Measurements from ENCODE around the gene KEAP1.

GRCh38 chr19:10543059-10543419, 39.9 kb upstream of the KEAP1 start:
- TF ChIP-seq POLR2A (IDR thresholded peaks at IDR 0.05; ENCODE audit: low read depth, low read length) (no peak), MYC (IDR thresholded peaks at IDR 0.05; ENCODE audit: insufficient read depth, insufficient read length, insufficient replicate concordance, low read length, severe bottlenecking) (no peak), KDM1A (IDR thresholded peaks at IDR 0.05; ENCODE audit: borderline replicate concordance) (no peak), RFX5 (IDR thresholded peaks at IDR 0.05; ENCODE audit: low read depth, low read length) (no peak), EZH2 (IDR thresholded peaks at IDR 0.05; ENCODE audit: borderline replicate concordance, control insufficient read depth, low read depth, low read length) (no peak), FOXM1 (IDR thresholded peaks at IDR 0.05; ENCODE audit: low read depth, low read length) (no peak), MAX (IDR thresholded peaks at IDR 0.05; ENCODE audit: low read depth, low read length) (no peak), GABPA (IDR thresholded peaks at IDR 0.05; ENCODE audit: low read depth) (no peak), REST (IDR thresholded peaks at IDR 0.05; ENCODE audit: low read depth, low read length) (no peak), NFIC (IDR thresholded peaks at IDR 0.05; ENCODE audit: low read depth, low read length) (no peak)
- TF ChIP-seq, protein P1, sequence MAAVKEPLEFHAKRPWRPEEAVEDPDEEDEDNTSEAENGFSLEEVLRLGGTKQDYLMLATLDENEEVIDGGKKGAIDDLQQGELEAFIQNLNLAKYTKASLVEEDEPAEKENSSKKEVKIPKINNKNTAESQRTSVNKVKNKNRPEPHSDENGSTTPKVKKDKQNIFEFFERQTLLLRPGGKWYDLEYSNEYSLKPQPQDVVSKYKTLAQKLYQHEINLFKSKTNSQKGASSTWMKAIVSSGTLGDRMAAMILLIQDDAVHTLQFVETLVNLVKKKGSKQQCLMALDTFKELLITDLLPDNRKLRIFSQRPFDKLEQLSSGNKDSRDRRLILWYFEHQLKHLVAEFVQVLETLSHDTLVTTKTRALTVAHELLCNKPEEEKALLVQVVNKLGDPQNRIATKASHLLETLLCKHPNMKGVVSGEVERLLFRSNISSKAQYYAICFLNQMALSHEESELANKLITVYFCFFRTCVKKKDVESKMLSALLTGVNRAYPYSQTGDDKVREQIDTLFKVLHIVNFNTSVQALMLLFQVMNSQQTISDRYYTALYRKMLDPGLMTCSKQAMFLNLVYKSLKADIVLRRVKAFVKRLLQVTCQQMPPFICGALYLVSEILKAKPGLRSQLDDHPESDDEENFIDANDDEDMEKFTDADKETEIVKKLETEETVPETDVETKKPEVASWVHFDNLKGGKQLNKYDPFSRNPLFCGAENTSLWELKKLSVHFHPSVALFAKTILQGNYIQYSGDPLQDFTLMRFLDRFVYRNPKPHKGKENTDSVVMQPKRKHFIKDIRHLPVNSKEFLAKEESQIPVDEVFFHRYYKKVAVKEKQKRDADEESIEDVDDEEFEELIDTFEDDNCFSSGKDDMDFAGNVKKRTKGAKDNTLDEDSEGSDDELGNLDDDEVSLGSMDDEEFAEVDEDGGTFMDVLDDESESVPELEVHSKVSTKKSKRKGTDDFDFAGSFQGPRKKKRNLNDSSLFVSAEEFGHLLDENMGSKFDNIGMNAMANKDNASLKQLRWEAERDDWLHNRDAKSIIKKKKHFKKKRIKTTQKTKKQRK (IDR thresholded peaks at IDR 0.05; ENCODE audit: low read depth, low read length) = no peak
- TF ChIP-seq, protein P2, sequence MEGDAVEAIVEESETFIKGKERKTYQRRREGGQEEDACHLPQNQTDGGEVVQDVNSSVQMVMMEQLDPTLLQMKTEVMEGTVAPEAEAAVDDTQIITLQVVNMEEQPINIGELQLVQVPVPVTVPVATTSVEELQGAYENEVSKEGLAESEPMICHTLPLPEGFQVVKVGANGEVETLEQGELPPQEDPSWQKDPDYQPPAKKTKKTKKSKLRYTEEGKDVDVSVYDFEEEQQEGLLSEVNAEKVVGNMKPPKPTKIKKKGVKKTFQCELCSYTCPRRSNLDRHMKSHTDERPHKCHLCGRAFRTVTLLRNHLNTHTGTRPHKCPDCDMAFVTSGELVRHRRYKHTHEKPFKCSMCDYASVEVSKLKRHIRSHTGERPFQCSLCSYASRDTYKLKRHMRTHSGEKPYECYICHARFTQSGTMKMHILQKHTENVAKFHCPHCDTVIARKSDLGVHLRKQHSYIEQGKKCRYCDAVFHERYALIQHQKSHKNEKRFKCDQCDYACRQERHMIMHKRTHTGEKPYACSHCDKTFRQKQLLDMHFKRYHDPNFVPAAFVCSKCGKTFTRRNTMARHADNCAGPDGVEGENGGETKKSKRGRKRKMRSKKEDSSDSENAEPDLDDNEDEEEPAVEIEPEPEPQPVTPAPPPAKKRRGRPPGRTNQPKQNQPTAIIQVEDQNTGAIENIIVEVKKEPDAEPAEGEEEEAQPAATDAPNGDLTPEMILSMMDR (IDR thresholded peaks at IDR 0.05 in 2 of 3, conservative IDR thresholded peaks at IDR 0.05 in 1 of 3; ENCODE audit: control insufficient read depth in 2 of 3, extremely low read depth in 1 of 3, insufficient read depth in 1 of 3, low read depth in 3 of 3, low read length in 3 of 3) = no peak

Data from GM12878 (cell line).